ENCODE measurements around the gene WNK4.

DNA sequence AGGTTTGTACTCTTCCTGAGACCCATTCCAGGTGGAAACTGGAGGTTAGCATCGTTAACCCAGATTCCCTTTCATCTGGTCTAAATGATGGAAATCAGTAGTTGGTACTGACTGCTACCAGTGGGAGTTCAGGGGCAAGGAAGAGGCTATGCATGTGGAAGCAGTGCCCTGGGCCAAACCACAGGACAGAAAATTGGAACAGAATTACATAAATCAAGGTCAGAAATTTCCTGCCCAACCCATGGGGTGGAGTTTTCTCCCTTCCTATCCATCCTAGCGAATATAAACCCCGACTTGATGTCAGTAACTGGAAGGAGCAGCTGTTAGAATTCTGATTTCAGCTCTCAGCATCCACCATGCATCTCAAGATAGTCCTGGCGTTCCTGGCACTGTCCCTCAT is 63.9 kb downstream of the WNK4 start, which contains the start of gene AOC2:
- TF ChIP-seq ISL1 (CRISPR knock-in tag; IDR thresholded peaks at IDR 0.05) = no peak
- TF ChIP-seq, protein P1, sequence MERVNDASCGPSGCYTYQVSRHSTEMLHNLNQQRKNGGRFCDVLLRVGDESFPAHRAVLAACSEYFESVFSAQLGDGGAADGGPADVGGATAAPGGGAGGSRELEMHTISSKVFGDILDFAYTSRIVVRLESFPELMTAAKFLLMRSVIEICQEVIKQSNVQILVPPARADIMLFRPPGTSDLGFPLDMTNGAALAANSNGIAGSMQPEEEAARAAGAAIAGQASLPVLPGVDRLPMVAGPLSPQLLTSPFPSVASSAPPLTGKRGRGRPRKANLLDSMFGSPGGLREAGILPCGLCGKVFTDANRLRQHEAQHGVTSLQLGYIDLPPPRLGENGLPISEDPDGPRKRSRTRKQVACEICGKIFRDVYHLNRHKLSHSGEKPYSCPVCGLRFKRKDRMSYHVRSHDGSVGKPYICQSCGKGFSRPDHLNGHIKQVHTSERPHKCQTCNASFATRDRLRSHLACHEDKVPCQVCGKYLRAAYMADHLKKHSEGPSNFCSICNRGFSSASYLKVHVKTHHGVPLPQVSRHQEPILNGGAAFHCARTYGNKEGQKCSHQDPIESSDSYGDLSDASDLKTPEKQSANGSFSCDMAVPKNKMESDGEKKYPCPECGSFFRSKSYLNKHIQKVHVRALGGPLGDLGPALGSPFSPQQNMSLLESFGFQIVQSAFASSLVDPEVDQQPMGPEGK (CRISPR knock-in tag; IDR thresholded peaks at IDR 0.05; ENCODE audit: borderline replicate concordance) = no peak
- TF ChIP-seq TCF4 (CRISPR knock-in tag; IDR thresholded peaks at IDR 0.05; ENCODE audit: borderline replicate concordance) = no peak
- no peak for TF ChIP-seq ZC3H10 (CRISPR knock-in tag; IDR thresholded peaks at IDR 0.05)
- TF ChIP-seq PPARA (CRISPR knock-in tag; IDR thresholded peaks at IDR 0.05; ENCODE audit: borderline replicate concordance) = no peak
- no peak for TF ChIP-seq ZNF70 (CRISPR knock-in tag; IDR thresholded peaks at IDR 0.05)
- no peak for TF ChIP-seq OSR1 (CRISPR knock-in tag; IDR thresholded peaks at IDR 0.05)
- TF ChIP-seq TOX (CRISPR knock-in tag; IDR thresholded peaks at IDR 0.05; ENCODE audit: borderline replicate concordance) = no peak
- no peak for TF ChIP-seq CSDC2 (CRISPR knock-in tag; IDR thresholded peaks at IDR 0.05)
- TF ChIP-seq ARNTL (CRISPR knock-in tag; IDR thresholded peaks at IDR 0.05; ENCODE audit: borderline replicate concordance, low read depth) = no peak
